KBM-7 (cell line): ENCODE measurements around the gene STK17B.

Experiments
- DNase-seq: peaks from one replicate; pipeline ENCODE4 v3.0.0-alpha.2; 2015
- in situ Hi-C: fragments of 300-500 bp; cut with MboI; formaldehyde crosslinking; loops from 2 replicates; pipeline ENCODE4 v1.14.3; 2020; ENCODE audit warnings: low sequenced_read_pairs, low pct_unique_long_range_greater_than_20kb, mixed read lengths

The STK17B gene

GRCh38 chr2:196186266-196186980, 15.0 kb upstream of the STK17B start:
- in situ Hi-C loops, result no loop called here
- DNase-seq, result no peak

- no peak for DNase-seq
- in situ Hi-C loops, result no loop called here
Observed at GRCh38 chr2:196184921-196185320, 13.5 kb upstream of the STK17B start.

GRCh38 chr2:196183528-196184231, 12.3 kb upstream of the STK17B start:
- in situ Hi-C loops, result no loop called here

GRCh38 chr2:196183172-196183473, 11.7 kb upstream of the STK17B start:
- in situ Hi-C loops, result no loop called here
- no peak for DNase-seq

More at GRCh38 chr2:196183528-196184231, 12.3 kb upstream of the STK17B start:
- no peak for DNase-seq

- in situ Hi-C loops, result no loop called here
- no peak for DNase-seq
Observed at GRCh38 chr2:196182439-196183171, 11.2 kb upstream of the STK17B start.

GRCh38 chr2:196181484-196181883, 10.1 kb upstream of the STK17B start:
- in situ Hi-C loops, result no loop called here
- DNase-seq, result no peak

- in situ Hi-C loops, result no loop called here
Observed at GRCh38 chr2:196177124-196177523, 5.7 kb upstream of the STK17B start.

GRCh38 chr2:196176142-196176738, 4.9 kb upstream of the STK17B start:
- in situ Hi-C loops, result no loop called here
- DNase-seq, result peak; percentile 68

More at GRCh38 chr2:196177124-196177523, 5.7 kb upstream of the STK17B start:
- no peak for DNase-seq

- in situ Hi-C loops, result no loop called here
- DNase-seq, result no peak
Observed at GRCh38 chr2:196174404-196174803, 3.0 kb upstream of the STK17B start.

- no peak for DNase-seq
- in situ Hi-C loops, result no loop called here
Observed at GRCh38 chr2:196173505-196173904, 2.1 kb upstream of the STK17B start.

- DNase-seq, result no peak
- in situ Hi-C loops, result no loop called here
Observed at GRCh38 chr2:196172951-196173350, 1.6 kb upstream of the STK17B start.

- DNase-seq, result no peak
- in situ Hi-C loops, result no loop called here
Observed at GRCh38 chr2:196171946-196172345, 568 bp upstream of the STK17B start.

- peak; percentile 62 for DNase-seq
- in situ Hi-C loops, result no loop called here
Observed at GRCh38 chr2:196170606-196171247, 651 bp downstream of the STK17B start.

GRCh38 chr2:196170213-196170605, 1.2 kb downstream of the STK17B start:
- in situ Hi-C loops, result no loop called here
- DNase-seq, result peak; percentile 73

GRCh38 chr2:196169516-196169915, 1.9 kb downstream of the STK17B start:
- peak; percentile 31 for DNase-seq
- in situ Hi-C loops, result no loop called here

- in situ Hi-C loops, result no loop called here
- no peak for DNase-seq
Observed at GRCh38 chr2:196168181-196168580, 3.2 kb downstream of the STK17B start.

- no peak for DNase-seq
- in situ Hi-C loops, result no loop called here
Observed at GRCh38 chr2:196167666-196168065, 3.7 kb downstream of the STK17B start.

GRCh38 chr2:196166876-196167275, 4.5 kb downstream of the STK17B start:
- in situ Hi-C loops, result no loop called here
- peak; percentile 82 for DNase-seq

- in situ Hi-C loops, result no loop called here
Observed at GRCh38 chr2:196165016-196165415, 6.4 kb downstream of the STK17B start.

More at GRCh38 chr2:196165016-196165415, 6.4 kb downstream of the STK17B start:
- DNase-seq, result no peak
